Smooth muscle cell (in vitro differentiated cells): ENCODE measurements around the gene ZBTB7C. TPM values are rescaled to one million over a fixed set of nuclear protein-coding genes. Genes with fewer than 3 reads are reported as not detected.

Source experiments
- DNase-seq: peaks from one replicate; lab custom pipeline; 2025; ENCODE audit not compliant: unreplicated experiment; lab: John Stamatoyannopoulos, UW
- H2AFZ ChIP-seq: fragments of 200-600 bp; sonication (generic); 2 replicates; pipeline ENCODE4 v1.6.0; 2016; ENCODE audit warnings: antibody characterized with exemption, low read depth, mild to moderate bottlenecking
- H3F3A ChIP-seq: fragments of 200-600 bp; sonication (generic); 2 replicates; pipeline ENCODE4 v1.6.0; 2017; ENCODE audit warnings: antibody characterized with exemption, low read depth
- H3K27ac ChIP-seq: fragments of 200-600 bp; sonication (generic); 2 replicates; pipeline ENCODE4 v1.5.1; 2016; ENCODE audit warnings: low read depth, mild to moderate bottlenecking
- H3K27me3 ChIP-seq: fragments of 200-600 bp; sonication (generic); 2 replicates; pipeline ENCODE4 v1.6.1; 2016; ENCODE audit warnings: low read depth, mild to moderate bottlenecking
- H3K36me3 ChIP-seq: fragments of 200-600 bp; sonication (generic); 2 replicates; pipeline ENCODE4 v1.5.1; 2016; ENCODE audit warnings: low read depth
- H3K4me1 ChIP-seq: fragments of 200-600 bp; sonication (generic); 2 replicates; pipeline ENCODE4 v1.5.1; 2016; ENCODE audit warnings: low read depth
- H3K4me2 ChIP-seq: fragments of 200-600 bp; sonication (generic); 2 replicates; pipeline ENCODE4 v1.6.0; 2016; ENCODE audit warnings: mild to moderate bottlenecking
- H3K4me3 ChIP-seq: fragments of 200-600 bp; sonication (generic); 2 replicates; pipeline ENCODE4 v1.5.1; 2016; ENCODE audit warnings: mild to moderate bottlenecking
- H3K79me2 ChIP-seq: fragments of 200-600 bp; sonication (generic); 2 replicates; pipeline ENCODE4 v1.6.0; 2016; ENCODE audit warnings: low read depth, mild to moderate bottlenecking
- H3K9ac ChIP-seq: fragments of 200-600 bp; sonication (generic); 2 replicates; pipeline ENCODE4 v1.6.0; 2016; ENCODE audit warnings: low read depth
- H3K9me3 ChIP-seq: fragments of 200-600 bp; sonication (generic); replicated peaks from 2 replicates; pipeline ENCODE4 v1.5.1; 2016; ENCODE audit warnings: low read depth
- H4K20me1 ChIP-seq: fragments of 200-600 bp; sonication (generic); 2 replicates; pipeline ENCODE4 v1.6.0; 2016; ENCODE audit warnings: low read depth
- CTCF ChIP-seq: fragments of 200-600 bp; sonication (generic); IDR thresholded peaks from 2 replicates; pipeline ENCODE4 v1.5.1; 2017; ENCODE audit warnings: borderline replicate concordance, mild to moderate bottlenecking, antibody characterized with exemption; ENCODE audit not compliant: insufficient read depth, poor library complexity, severe bottlenecking
- WGBS: methylation state at CpG from one replicate; pipeline ENCODE4 v1.1.7; 2016; ENCODE audit warnings: low lambda C conversion rate; 5-methylcytosine and 5-hydroxymethylcytosine counted together
- polyA plus RNA-seq: library from polyadenylated mRNA; unstranded; fragments of >200 nt; fragmentation: Nextera tagmentation; extraction: Ambion mirVana; gene quantifications from 2 replicates; pipeline ENCODE4 v1.2.1, GENCODE V29; 2016
- total RNA-seq: library from RNA; depleted of rRNA; stranded (reverse); fragments of >200 nt; gene quantifications from 2 replicates; pipeline ENCODE4 v1.2.3, GENCODE V29; 2014

The ZBTB7C gene
- total and polyA plus RNA-seq, 2 experiments from 2014 or later: 0.48 to 0.63 TPM

- Histone ChIP-seq H2AFZ (no peak overlapping the region), H3F3A (no peaks in the 10 kb centered on the region), H3K9me3 (no peaks in the 10 kb centered on the region), H3K36me3 (no peaks in the 10 kb centered on the region), H3K9ac (no peak overlapping the region), H4K20me1 (no peaks in the 10 kb centered on the region), H3K4me3 (no peak overlapping the region), H3K27ac (no peak overlapping the region), H3K4me2 (no peak overlapping the region), H3K79me2 (no peaks in the 10 kb centered on the region), H3K27me3 (no peaks in the 10 kb centered on the region), H3K4me1 (peaks cover 5% of the 10 kb centered on the region)
- TF ChIP-seq CTCF: no peak
- no peak for DNase-seq
Measured at GRCh38 chr18:48365965-48366364, 43.2 kb downstream of the ZBTB7C start.

GRCh38 chr18:48364146-48364545 lies 45.0 kb downstream of the ZBTB7C start:
- Histone ChIP-seq H3K79me2 (no peaks in the 10 kb centered on the region), H3F3A (no peaks in the 10 kb centered on the region), H3K4me2 (no peak overlapping the region), H3K4me3 (no peak overlapping the region), H2AFZ (no peak overlapping the region), H3K4me1 (peaks cover 5% of the 10 kb centered on the region), H3K36me3 (no peaks in the 10 kb centered on the region), H3K9ac (no peak overlapping the region), H3K27ac (no peak overlapping the region), H3K9me3 (no peaks in the 10 kb centered on the region), H4K20me1 (no peaks in the 10 kb centered on the region), H3K27me3 (no peaks in the 10 kb centered on the region)
- WGBS: 82% methylated on average over 5 of the region's 5 CpGs
- TF ChIP-seq CTCF: no peak
- DNase-seq: no peak

GRCh38 chr18:48363175-48363574 lies 46.0 kb downstream of the ZBTB7C start:
- no peaks in the 10 kb centered on the region for H3K36me3 ChIP-seq
- H3K4me3 ChIP-seq: no peak overlapping the region
- H3F3A ChIP-seq: no peaks in the 10 kb centered on the region
- H3K4me1 ChIP-seq: peaks cover 3% of the 10 kb centered on the region
- 77% methylated on average over 3 of the region's 3 CpGs for WGBS
- no peak overlapping the region for H3K9ac ChIP-seq
- no peak overlapping the region for H3K27ac ChIP-seq
- no peak for TF ChIP-seq CTCF
- no peaks in the 10 kb centered on the region for H3K27me3 ChIP-seq
- H3K9me3 ChIP-seq: no peaks in the 10 kb centered on the region
- H3K79me2 ChIP-seq: no peaks in the 10 kb centered on the region
- H2AFZ ChIP-seq: no peak overlapping the region
- H4K20me1 ChIP-seq: no peaks in the 10 kb centered on the region
- H3K4me2 ChIP-seq: no peak overlapping the region
- DNase-seq: no peak

- H2AFZ ChIP-seq: no peak overlapping the region
- H3F3A ChIP-seq: no peaks in the 10 kb centered on the region
- no peak overlapping the region for H3K4me2 ChIP-seq
- no peak overlapping the region for H3K9ac ChIP-seq
- no peaks in the 10 kb centered on the region for H3K79me2 ChIP-seq
- no peaks in the 10 kb centered on the region for H3K27me3 ChIP-seq
- H4K20me1 ChIP-seq: no peaks in the 10 kb centered on the region
- H3K9me3 ChIP-seq: no peaks in the 10 kb centered on the region
- no peak for DNase-seq
- no peaks in the 10 kb centered on the region for H3K36me3 ChIP-seq
- H3K27ac ChIP-seq: no peak overlapping the region
- WGBS: 64% methylated on average over 4 of the region's 4 CpGs
- TF ChIP-seq CTCF: no peak
- no peak overlapping the region for H3K4me3 ChIP-seq
- H3K4me1 ChIP-seq: peaks cover 5% of the 10 kb centered on the region
Measured at GRCh38 chr18:48361801-48362200, 47.4 kb downstream of the ZBTB7C start.
